PC-9 (cell line): ENCODE measurements around the gene NTM. TPM values are rescaled to one million over a fixed set of nuclear protein-coding genes. Genes with fewer than 3 reads are reported as not detected.

ENCODE experiments used
- BruUV-seq: library from RNA; stranded (reverse); fragments of 400-500 nt; replicated peaks from 2 replicates; lab custom pipeline; 2021; lab: Mats Ljungman, UMichigan
- CTCF ChIA-PET: fragments of 300-600 bp; sonication (Branson Sonifier 250); formaldehyde crosslinking; loops from one replicate; lab custom pipeline; 2022; ENCODE audit warnings: antibody characterized with exemption; lab: Charles Lee
- POLR2A ChIA-PET: fragments of 300-600 bp; sonication (Branson Sonifier 250); formaldehyde crosslinking; loops from one replicate; lab custom pipeline; 2022; ENCODE audit warnings: antibody characterized with exemption; ENCODE audit not compliant: unreplicated experiment; lab: Charles Lee
- DNase-seq, 2 experiments: peaks; one replicate each; pipeline versions ENCODE4 v3.0.0 to v3.0.0-alpha.2; 2015 to 2022; ENCODE audit warnings: mixed read lengths in 1 of 2
- H2AFZ ChIP-seq: fragments of 200-600 bp; sonication (generic); 2 replicates; pipeline ENCODE4 v1.8.1; 2017; ENCODE audit warnings: antibody characterized with exemption
- H3F3A ChIP-seq: fragments of 200-600 bp; sonication (generic); 2 replicates; pipeline ENCODE4 v1.8.1; 2017; ENCODE audit warnings: antibody characterized with exemption, mild to moderate bottlenecking, low read depth; ENCODE audit not compliant: insufficient read depth
- H3K27ac ChIP-seq: fragments of 200-600 bp; sonication (generic); 2 replicates; pipeline ENCODE4 v1.6.1; 2016; ENCODE audit warnings: mixed run types
- H3K27me3 ChIP-seq: fragments of 200-600 bp; sonication (generic); 2 replicates; pipeline ENCODE4 v1.6.1; 2016; ENCODE audit warnings: low read depth, mixed run types; ENCODE audit not compliant: insufficient read depth
- H3K36me3 ChIP-seq: fragments of 200-600 bp; sonication (generic); 2 replicates; pipeline ENCODE4 v1.6.1; 2016; ENCODE audit warnings: low read depth, mixed run types
- H3K4me1 ChIP-seq: fragments of 200-600 bp; sonication (generic); replicated peaks from 2 replicates; pipeline ENCODE4 v1.6.1; 2016; ENCODE audit warnings: mixed run types; ENCODE audit not compliant: insufficient read depth
- H3K4me2 ChIP-seq: fragments of 200-600 bp; sonication (generic); 2 replicates; pipeline ENCODE4 v1.6.1; 2017; ENCODE audit warnings: mixed run types
- H3K4me3 ChIP-seq: fragments of 200-600 bp; sonication (generic); 2 replicates; pipeline ENCODE4 v1.6.1; 2016; ENCODE audit warnings: mixed run types
- H3K79me2 ChIP-seq: fragments of 200-600 bp; sonication (generic); 2 replicates; pipeline ENCODE4 v1.6.1; 2017; ENCODE audit warnings: low read depth, mixed run types
- H3K9me2 ChIP-seq: fragments of 200-600 bp; sonication (generic); 2 replicates; pipeline ENCODE4 v1.8.1; 2017; ENCODE audit warnings: mild to moderate bottlenecking; ENCODE audit not compliant: insufficient read depth
- H3K9me3 ChIP-seq: fragments of 200-600 bp; sonication (generic); 2 replicates; pipeline ENCODE4 v1.8.1; 2016; ENCODE audit warnings: low read depth; ENCODE audit not compliant: insufficient read depth
- H4K20me1 ChIP-seq: fragments of 200-600 bp; sonication (generic); 2 replicates; pipeline ENCODE4 v1.8.1; 2017; ENCODE audit not compliant: insufficient read depth
- CTCF ChIP-seq: fragments of 200-600 bp; sonication (generic); conservative IDR thresholded peaks from 2 replicates; pipeline ENCODE4 v1.6.1; 2017; ENCODE audit warnings: mixed run types, antibody characterized with exemption, mild to moderate bottlenecking, moderate library complexity
- EZH2 ChIP-seq: fragments of 200-600 bp; sonication (generic); IDR thresholded peaks from 2 replicates; pipeline ENCODE4 v1.8.0; 2017; ENCODE audit warnings: antibody characterized with exemption, low read depth
- intact Hi-C: fragments of 100-400 bp; cut with micrococcal nuclease; formaldehyde crosslinking; loops from one replicate; pipeline ENCODE4 v1.10.0; 2022; ENCODE audit not compliant: unreplicated experiment
- total RNA-seq: library from RNA; stranded (reverse); gene quantifications from 2 replicates; pipeline ENCODE4 v1.2.3, GENCODE V29; 2021

Gene NTM
- total RNA-seq, 1 experiment from 2014 or later: not detected

- no peaks in the 10 kb centered on the region for H3K4me1 ChIP-seq
- no peaks in the 10 kb centered on the region for H3K27me3 ChIP-seq
- no TSS peak for BruUV-seq
- no peaks in the 10 kb centered on the region for H3K9me3 ChIP-seq
- H3K36me3 ChIP-seq: no peaks in the 10 kb centered on the region
- intact Hi-C loops: no loop called here
- H3K27ac ChIP-seq: no peak overlapping the region
- no peaks in the 10 kb centered on the region for H4K20me1 ChIP-seq
- H3F3A ChIP-seq: no peaks in the 10 kb centered on the region
- H2AFZ ChIP-seq: no peak overlapping the region
- H3K9me2 ChIP-seq: no peaks in the 10 kb centered on the region
- DNase-seq: no peak
- H3K4me3 ChIP-seq: no peak overlapping the region
- ChIA-PET CTCF (no interaction called here), POLR2A (no interaction called here)
- H3K4me2 ChIP-seq: no peak overlapping the region
- H3K79me2 ChIP-seq: no peaks in the 10 kb centered on the region
- TF ChIP-seq CTCF (no peak), EZH2 (no peak)
Observed at GRCh38 chr11:131973061-131973460, 602.6 kb downstream of the NTM start.

GRCh38 chr11:131975619-131976018 lies 605.2 kb downstream of the NTM start:
- H3K27me3 ChIP-seq: no peaks in the 10 kb centered on the region; the same call in 1 of the 2 replicates
- POLR2A ChIA-PET: no interaction called here
- CTCF ChIA-PET: no interaction called here
- intact Hi-C loops: no loop called here
- BruUV-seq: no TSS peak
- no peaks in the 10 kb centered on the region for H3K79me2 ChIP-seq
- no peaks in the 10 kb centered on the region for H3K36me3 ChIP-seq
- TF ChIP-seq EZH2 (no peak), CTCF (no peak)
- H3K4me2 ChIP-seq: no peak overlapping the region
- no peaks in the 10 kb centered on the region for H4K20me1 ChIP-seq
- no peak overlapping the region for H2AFZ ChIP-seq
- H3K9me2 ChIP-seq: no peaks in the 10 kb centered on the region
- no peak for DNase-seq
- H3K27ac ChIP-seq: no peak overlapping the region
- no peaks in the 10 kb centered on the region for H3K4me1 ChIP-seq
- H3F3A ChIP-seq: no peaks in the 10 kb centered on the region
- H3K4me3 ChIP-seq: no peak overlapping the region
- H3K9me3 ChIP-seq: no peaks in the 10 kb centered on the region

- Histone ChIP-seq H3K27ac (no peak overlapping the region), H3K4me1 (no peaks in the 10 kb centered on the region), H3K27me3 (no peaks in the 10 kb centered on the region; the same call in 1 of the 2 replicates), H3K4me3 (no peak overlapping the region), H2AFZ (no peak overlapping the region), H3K9me3 (no peaks in the 10 kb centered on the region), H3K4me2 (no peak overlapping the region), H3K9me2 (no peaks in the 10 kb centered on the region), H3K79me2 (no peaks in the 10 kb centered on the region), H4K20me1 (no peaks in the 10 kb centered on the region), H3K36me3 (no peaks in the 10 kb centered on the region), H3F3A (no peaks in the 10 kb centered on the region)
- intact Hi-C loops: no loop called here
- BruUV-seq: no TSS peak
- POLR2A ChIA-PET: no interaction called here
- DNase-seq: no peak
- CTCF ChIA-PET: no interaction called here
- TF ChIP-seq CTCF: no peak
- TF ChIP-seq EZH2: no peak
Observed at GRCh38 chr11:131976021-131976420, 605.6 kb downstream of the NTM start.
